ENCODE data around the gene KPNA6. TPM values are rescaled to one million over a fixed set of nuclear protein-coding genes. Genes with fewer than 3 reads are reported as not detected.
A peak's percentile ranks its signal among the peaks of the same experiment; 100 is the strongest.

The KPNA6 gene
- total and polyA plus RNA-seq, 9 of the 15 experiments (the other 6 are each of a cell fraction or from before 2014, with no cell fraction given), result 20.1 to 54.6 (median 32.2) TPM

GRCh38 chr1:32071758-32072621, 35.9 kb upstream of the KPNA6 start (continued):
- TF ChIP-seq, protein P1, sequence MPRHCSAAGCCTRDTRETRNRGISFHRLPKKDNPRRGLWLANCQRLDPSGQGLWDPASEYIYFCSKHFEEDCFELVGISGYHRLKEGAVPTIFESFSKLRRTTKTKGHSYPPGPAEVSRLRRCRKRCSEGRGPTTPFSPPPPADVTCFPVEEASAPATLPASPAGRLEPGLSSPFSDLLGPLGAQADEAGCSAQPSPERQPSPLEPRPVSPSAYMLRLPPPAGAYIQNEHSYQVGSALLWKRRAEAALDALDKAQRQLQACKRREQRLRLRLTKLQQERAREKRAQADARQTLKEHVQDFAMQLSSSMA (CRISPR knock-in tag; IDR thresholded peaks at IDR 0.05), result no peak
- TF ChIP-seq MBD1 (CRISPR knock-in tag; IDR thresholded peaks at IDR 0.05), result peak; percentile 78; the same call in 1 of the 2 replicates
- TF ChIP-seq, protein P2, sequence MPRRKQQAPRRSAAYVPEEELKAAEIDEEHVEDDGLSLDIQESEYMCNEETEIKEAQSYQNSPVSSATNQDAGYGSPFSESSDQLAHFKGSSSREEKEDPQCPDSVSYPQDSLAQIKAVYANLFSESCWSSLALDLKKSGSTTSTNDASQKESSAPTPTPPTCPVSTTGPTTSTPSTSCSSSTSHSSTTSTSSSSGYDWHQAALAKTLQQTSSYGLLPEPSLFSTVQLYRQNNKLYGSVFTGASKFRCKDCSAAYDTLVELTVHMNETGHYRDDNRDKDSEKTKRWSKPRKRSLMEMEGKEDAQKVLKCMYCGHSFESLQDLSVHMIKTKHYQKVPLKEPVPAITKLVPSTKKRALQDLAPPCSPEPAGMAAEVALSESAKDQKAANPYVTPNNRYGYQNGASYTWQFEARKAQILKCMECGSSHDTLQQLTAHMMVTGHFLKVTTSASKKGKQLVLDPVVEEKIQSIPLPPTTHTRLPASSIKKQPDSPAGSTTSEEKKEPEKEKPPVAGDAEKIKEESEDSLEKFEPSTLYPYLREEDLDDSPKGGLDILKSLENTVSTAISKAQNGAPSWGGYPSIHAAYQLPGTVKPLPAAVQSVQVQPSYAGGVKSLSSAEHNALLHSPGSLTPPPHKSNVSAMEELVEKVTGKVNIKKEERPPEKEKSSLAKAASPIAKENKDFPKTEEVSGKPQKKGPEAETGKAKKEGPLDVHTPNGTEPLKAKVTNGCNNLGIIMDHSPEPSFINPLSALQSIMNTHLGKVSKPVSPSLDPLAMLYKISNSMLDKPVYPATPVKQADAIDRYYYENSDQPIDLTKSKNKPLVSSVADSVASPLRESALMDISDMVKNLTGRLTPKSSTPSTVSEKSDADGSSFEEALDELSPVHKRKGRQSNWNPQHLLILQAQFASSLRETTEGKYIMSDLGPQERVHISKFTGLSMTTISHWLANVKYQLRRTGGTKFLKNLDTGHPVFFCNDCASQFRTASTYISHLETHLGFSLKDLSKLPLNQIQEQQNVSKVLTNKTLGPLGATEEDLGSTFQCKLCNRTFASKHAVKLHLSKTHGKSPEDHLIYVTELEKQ (CRISPR knock-in tag; IDR thresholded peaks at IDR 0.05), result no peak
- no peak; the same call in 1 of the 2 replicates for TF ChIP-seq ZNF12 (CRISPR knock-in tag; IDR thresholded peaks at IDR 0.05)
- TF ChIP-seq FOXK2 (conservative IDR thresholded peaks at IDR 0.05 in 1 of 2, IDR thresholded peaks at IDR 0.05 in 1 of 2; ENCODE audit: low read depth in 2 of 2), result peak in 1 of 2 experiments; percentile 21; a peak in 2 of 4 replicates
- TF ChIP-seq, protein P3, sequence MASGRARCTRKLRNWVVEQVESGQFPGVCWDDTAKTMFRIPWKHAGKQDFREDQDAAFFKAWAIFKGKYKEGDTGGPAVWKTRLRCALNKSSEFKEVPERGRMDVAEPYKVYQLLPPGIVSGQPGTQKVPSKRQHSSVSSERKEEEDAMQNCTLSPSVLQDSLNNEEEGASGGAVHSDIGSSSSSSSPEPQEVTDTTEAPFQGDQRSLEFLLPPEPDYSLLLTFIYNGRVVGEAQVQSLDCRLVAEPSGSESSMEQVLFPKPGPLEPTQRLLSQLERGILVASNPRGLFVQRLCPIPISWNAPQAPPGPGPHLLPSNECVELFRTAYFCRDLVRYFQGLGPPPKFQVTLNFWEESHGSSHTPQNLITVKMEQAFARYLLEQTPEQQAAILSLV (tag; IDR thresholded peaks at IDR 0.05), result no peak
- peak; percentile 60 for TF ChIP-seq ETV1 (tag; conservative IDR thresholded peaks at IDR 0.05; ENCODE audit: low read depth)
- no peak for TF ChIP-seq KDM5B (IDR thresholded peaks at IDR 0.05; ENCODE audit: insufficient replicate concordance, low read depth, low read length)
- no peak for TF ChIP-seq ZKSCAN3 (CRISPR knock-in tag; IDR thresholded peaks at IDR 0.05)
- no peak for TF ChIP-seq PTTG1 (tag; IDR thresholded peaks at IDR 0.05; ENCODE audit: low read depth)
- TF ChIP-seq RBM17 (IDR thresholded peaks at IDR 0.05; ENCODE audit: borderline replicate concordance, low read depth, low read length), result no peak
- TF ChIP-seq MAFK (IDR thresholded peaks at IDR 0.05; ENCODE audit: low read length), result no peak
- TF ChIP-seq CC2D1A (IDR thresholded peaks at IDR 0.05), result 0 out of 2 replicates have a peak, but pooled peaks have one; percentile 9
- TF ChIP-seq SMARCB1 (IDR thresholded peaks at IDR 0.05; ENCODE audit: insufficient read length, low read depth), result no peak
- 0 out of 2 replicates have a peak, but pooled peaks have one; percentile 2 for TF ChIP-seq POLR2H (tag; IDR thresholded peaks at IDR 0.05; ENCODE audit: low read depth)
- TF ChIP-seq NCOR1 (IDR thresholded peaks at IDR 0.05), result no peak
- TF ChIP-seq, protein P4, sequence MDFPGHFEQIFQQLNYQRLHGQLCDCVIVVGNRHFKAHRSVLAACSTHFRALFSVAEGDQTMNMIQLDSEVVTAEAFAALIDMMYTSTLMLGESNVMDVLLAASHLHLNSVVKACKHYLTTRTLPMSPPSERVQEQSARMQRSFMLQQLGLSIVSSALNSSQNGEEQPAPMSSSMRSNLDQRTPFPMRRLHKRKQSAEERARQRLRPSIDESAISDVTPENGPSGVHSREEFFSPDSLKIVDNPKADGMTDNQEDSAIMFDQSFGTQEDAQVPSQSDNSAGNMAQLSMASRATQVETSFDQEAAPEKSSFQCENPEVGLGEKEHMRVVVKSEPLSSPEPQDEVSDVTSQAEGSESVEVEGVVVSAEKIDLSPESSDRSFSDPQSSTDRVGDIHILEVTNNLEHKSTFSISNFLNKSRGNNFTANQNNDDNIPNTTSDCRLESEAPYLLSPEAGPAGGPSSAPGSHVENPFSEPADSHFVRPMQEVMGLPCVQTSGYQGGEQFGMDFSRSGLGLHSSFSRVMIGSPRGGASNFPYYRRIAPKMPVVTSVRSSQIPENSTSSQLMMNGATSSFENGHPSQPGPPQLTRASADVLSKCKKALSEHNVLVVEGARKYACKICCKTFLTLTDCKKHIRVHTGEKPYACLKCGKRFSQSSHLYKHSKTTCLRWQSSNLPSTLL (IDR thresholded peaks at IDR 0.05), result no peak
- no peak for TF ChIP-seq PRMT5 (CRISPR knock-in tag; IDR thresholded peaks at IDR 0.05)
